OCI-LY1 (cell line): ENCODE results near the gene VSIG10L2.

Experiments
- H2AFZ ChIP-seq: fragments of 200-600 bp; sonication (generic), shearing (Covaris generic); 2 replicates; pipeline ENCODE4 v1.6.0; 2014; ENCODE audit warnings: antibody characterized with exemption, mild to moderate bottlenecking, low read length
- H3F3A ChIP-seq: fragments of 200-600 bp; sonication (generic), shearing (Covaris generic); 2 replicates; pipeline ENCODE4 v1.6.0; 2014; ENCODE audit warnings: mild to moderate bottlenecking, antibody characterized with exemption, low read length, moderate library complexity; ENCODE audit not compliant: insufficient read depth
- H3K27ac ChIP-seq: fragments of 200-600 bp; sonication (generic); 2 replicates; pipeline ENCODE4 v1.5.1; 2014; ENCODE audit warnings: low read length, mixed run types, mild to moderate bottlenecking, low read depth; ENCODE audit not compliant: poor library complexity, severe bottlenecking
- H3K27me3 ChIP-seq: fragments of 200-600 bp; sonication (generic); 2 replicates; pipeline ENCODE4 v1.6.0; 2014; ENCODE audit warnings: antibody characterized with exemption, mild to moderate bottlenecking, low read length, moderate library complexity; ENCODE audit not compliant: insufficient read depth
- H3K36me3 ChIP-seq: fragments of 200-600 bp; sonication (generic); 2 replicates; pipeline ENCODE4 v1.6.1; 2014; ENCODE audit warnings: mild to moderate bottlenecking, antibody characterized with exemption, low read length, moderate library complexity, mixed read lengths; ENCODE audit not compliant: insufficient read depth
- H3K4me1 ChIP-seq: fragments of 200-600 bp; sonication (generic); 2 replicates; pipeline ENCODE4 v1.5.1; 2014; ENCODE audit warnings: mild to moderate bottlenecking, low read length, moderate library complexity; ENCODE audit not compliant: insufficient read depth, severe bottlenecking
- H3K4me2 ChIP-seq: fragments of 200-600 bp; sonication (generic), shearing (Covaris generic); 2 replicates; pipeline ENCODE4 v1.6.1; 2014; ENCODE audit warnings: low read length
- H3K4me3 ChIP-seq: fragments of 200-600 bp; sonication (generic); 2 replicates; pipeline ENCODE4 v1.5.1; 2014; ENCODE audit warnings: low read length, low read depth, mild to moderate bottlenecking, mixed read lengths; ENCODE audit not compliant: poor library complexity, severe bottlenecking
- H3K79me2 ChIP-seq: fragments of 200-600 bp; shearing (Covaris generic); 2 replicates; pipeline ENCODE4 v1.6.1; 2016; ENCODE audit warnings: mixed run types, low read length, mixed read lengths; ENCODE audit not compliant: insufficient read depth
- H3K9ac ChIP-seq: fragments of 200-600 bp; sonication (generic), shearing (Covaris generic); 2 replicates; pipeline ENCODE4 v1.6.1; 2014; ENCODE audit warnings: mild to moderate bottlenecking, low read length, mixed read lengths
- H3K9me2 ChIP-seq: fragments of 200-600 bp; sonication (generic), shearing (Covaris generic); 2 replicates; pipeline ENCODE4 v1.6.1; 2014; ENCODE audit warnings: low read depth, mild to moderate bottlenecking, low read length, mixed read lengths
- H3K9me3 ChIP-seq: fragments of 200-600 bp; shearing (Covaris generic); 2 replicates; pipeline ENCODE4 v1.6.1; 2014; ENCODE audit warnings: low read length, mixed read lengths
- H4K20me1 ChIP-seq: fragments of 200-600 bp; sonication (generic), shearing (Covaris generic); 2 replicates; pipeline ENCODE4 v1.6.0; 2016; ENCODE audit warnings: mild to moderate bottlenecking, low read length; ENCODE audit not compliant: insufficient read depth
- EZH2 ChIP-seq: fragments of 200-600 bp; sonication (generic), shearing (Covaris generic); IDR thresholded peaks from 2 replicates; pipeline ENCODE4 v1.8.0; 2017; ENCODE audit warnings: borderline replicate concordance, mixed run types, mild to moderate bottlenecking, antibody characterized with exemption, low read length, moderate library complexity, mixed read lengths
- TF ChIP-seq, protein P1 (sequence below): fragments of 200-600 bp; sonication (generic), shearing (Covaris generic); IDR thresholded peaks from 2 replicates; pipeline ENCODE4 v1.5.1; 2017; ENCODE audit warnings: mild to moderate bottlenecking, antibody characterized with exemption, low read length, moderate library complexity, mixed read lengths

Gene VSIG10L2

GRCh38 chr11:125902927-125903710 lies 42.7 kb upstream of the VSIG10L2 start, which contains the start of gene PUS3:
Gene PUS3, minus strand, starts transcription at chr11:125903206. Its CDS starts 6,922 bp downstream, at chr11:125896284.
- H3K27ac ChIP-seq: no peak within 1 kb of the TSS
- H2AFZ ChIP-seq: no peak within 1 kb of the TSS

GRCh38 chr11:125903711-125904659 lies 41.9 kb upstream of the VSIG10L2 start, which contains the start of gene DDX25:
Gene DDX25, plus strand, starts transcription at chr11:125904508. Its CDS starts 10 bp downstream, at chr11:125904518.
- no peaks in the 10 kb centered on the region for H3K27me3 ChIP-seq
- TF ChIP-seq, protein P1, sequence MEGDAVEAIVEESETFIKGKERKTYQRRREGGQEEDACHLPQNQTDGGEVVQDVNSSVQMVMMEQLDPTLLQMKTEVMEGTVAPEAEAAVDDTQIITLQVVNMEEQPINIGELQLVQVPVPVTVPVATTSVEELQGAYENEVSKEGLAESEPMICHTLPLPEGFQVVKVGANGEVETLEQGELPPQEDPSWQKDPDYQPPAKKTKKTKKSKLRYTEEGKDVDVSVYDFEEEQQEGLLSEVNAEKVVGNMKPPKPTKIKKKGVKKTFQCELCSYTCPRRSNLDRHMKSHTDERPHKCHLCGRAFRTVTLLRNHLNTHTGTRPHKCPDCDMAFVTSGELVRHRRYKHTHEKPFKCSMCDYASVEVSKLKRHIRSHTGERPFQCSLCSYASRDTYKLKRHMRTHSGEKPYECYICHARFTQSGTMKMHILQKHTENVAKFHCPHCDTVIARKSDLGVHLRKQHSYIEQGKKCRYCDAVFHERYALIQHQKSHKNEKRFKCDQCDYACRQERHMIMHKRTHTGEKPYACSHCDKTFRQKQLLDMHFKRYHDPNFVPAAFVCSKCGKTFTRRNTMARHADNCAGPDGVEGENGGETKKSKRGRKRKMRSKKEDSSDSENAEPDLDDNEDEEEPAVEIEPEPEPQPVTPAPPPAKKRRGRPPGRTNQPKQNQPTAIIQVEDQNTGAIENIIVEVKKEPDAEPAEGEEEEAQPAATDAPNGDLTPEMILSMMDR: no peak
- TF ChIP-seq EZH2: no peak
- H4K20me1 ChIP-seq: no peaks in the 10 kb centered on the region
- no peak within 1 kb of the TSS for H3K4me2 ChIP-seq
- H3K9me2 ChIP-seq: no peaks in the 10 kb centered on the region
- no peak within 1 kb of the TSS for H2AFZ ChIP-seq
- H3K27ac ChIP-seq: no peak within 1 kb of the TSS
- H3K4me1 ChIP-seq: peaks cover 10% of the 10 kb centered on the region
- H3K9ac ChIP-seq: no peak within 1 kb of the TSS
- H3K9me3 ChIP-seq: no peaks in the 10 kb centered on the region
- H3F3A ChIP-seq: no peaks in the 10 kb centered on the region
- H3K79me2 ChIP-seq: peaks cover 13% of the 10 kb centered on the region; the same call in 1 of the 2 replicates
- no peak within 1 kb of the TSS for H3K4me3 ChIP-seq
- H3K36me3 ChIP-seq: peaks cover 18% of the 10 kb centered on the region; the same call in 1 of the 2 replicates

More at GRCh38 chr11:125902927-125903710, 42.7 kb upstream of the VSIG10L2 start, which contains the start of gene PUS3:
- peaks cover 20% of the 10 kb centered on the region; the same call in 1 of the 2 replicates for H3K36me3 ChIP-seq
- H3K9ac ChIP-seq: peak within 1 kb of the TSS; percentile 79
- no peaks in the 10 kb centered on the region for H3F3A ChIP-seq
- no peaks in the 10 kb centered on the region for H4K20me1 ChIP-seq
- H3K9me3 ChIP-seq: no peaks in the 10 kb centered on the region
- peak within 1 kb of the TSS; percentile 76 for H3K4me2 ChIP-seq
- H3K4me1 ChIP-seq: peaks cover 10% of the 10 kb centered on the region
- H3K79me2 ChIP-seq: peaks cover 13% of the 10 kb centered on the region; the same call in 1 of the 2 replicates
- H3K9me2 ChIP-seq: no peaks in the 10 kb centered on the region
- peak within 1 kb of the TSS; percentile 84 for H3K4me3 ChIP-seq
- TF ChIP-seq, protein P1: no peak
- no peak for TF ChIP-seq EZH2
- no peaks in the 10 kb centered on the region for H3K27me3 ChIP-seq

GRCh38 chr11:125904678-125905077 lies 41.2 kb upstream of the VSIG10L2 start:
- H3K9me3 ChIP-seq: no peaks in the 10 kb centered on the region
- H3K4me2 ChIP-seq: no peak overlapping the region
- no peak overlapping the region for H3K9ac ChIP-seq
- no peaks in the 10 kb centered on the region for H3F3A ChIP-seq
- TF ChIP-seq EZH2: no peak
- TF ChIP-seq, protein P1: no peak
- H3K9me2 ChIP-seq: no peaks in the 10 kb centered on the region
- H2AFZ ChIP-seq: no peak overlapping the region
- peaks cover 12% of the 10 kb centered on the region; the same call in 1 of the 2 replicates for H3K36me3 ChIP-seq
- H3K27me3 ChIP-seq: no peaks in the 10 kb centered on the region
- no peaks in the 10 kb centered on the region for H4K20me1 ChIP-seq
- no peak overlapping the region for H3K27ac ChIP-seq
- H3K4me1 ChIP-seq: peaks cover 10% of the 10 kb centered on the region
- H3K79me2 ChIP-seq: peaks cover 13% of the 10 kb centered on the region; the same call in 1 of the 2 replicates
- no peak overlapping the region for H3K4me3 ChIP-seq
